Ovary (tissue), 3 donors: Measurements from ENCODE around the gene TPRA1.
A peak's percentile ranks its signal among the peaks of the same experiment; 100 is the strongest.

Experiments
- CTCF ChIP-seq, 3 donors: fragments of 450-650 bp in 2 of 3; fragments of 200-600 bp in 1 of 3; IDR thresholded peaks; one replicate each; pipeline versions ENCODE4 v1.5.1 to v1.8.0; 2016 to 2022; ENCODE audit warnings: antibody characterized with exemption in 3 of 3, mild to moderate bottlenecking in 1 of 3
- POLR2A ChIP-seq: fragments of 450-650 bp; IDR thresholded peaks from one replicate; pipeline ENCODE4 v1.6.1; 2017; ENCODE audit warnings: antibody characterized with exemption, mild to moderate bottlenecking, moderate library complexity
- donor health status: DM: no; HTN: no; CAD: no.

GRCh38 chr3:127574880-127575878 lies 15.4 kb downstream of the TPRA1 start:
- TF ChIP-seq CTCF (IDR thresholded peaks at IDR 0.05) (peak; percentile 89 to 94 (median 91)), POLR2A (no peak)
